ENCODE results near the gene MITF.

MITF gene

DNA sequence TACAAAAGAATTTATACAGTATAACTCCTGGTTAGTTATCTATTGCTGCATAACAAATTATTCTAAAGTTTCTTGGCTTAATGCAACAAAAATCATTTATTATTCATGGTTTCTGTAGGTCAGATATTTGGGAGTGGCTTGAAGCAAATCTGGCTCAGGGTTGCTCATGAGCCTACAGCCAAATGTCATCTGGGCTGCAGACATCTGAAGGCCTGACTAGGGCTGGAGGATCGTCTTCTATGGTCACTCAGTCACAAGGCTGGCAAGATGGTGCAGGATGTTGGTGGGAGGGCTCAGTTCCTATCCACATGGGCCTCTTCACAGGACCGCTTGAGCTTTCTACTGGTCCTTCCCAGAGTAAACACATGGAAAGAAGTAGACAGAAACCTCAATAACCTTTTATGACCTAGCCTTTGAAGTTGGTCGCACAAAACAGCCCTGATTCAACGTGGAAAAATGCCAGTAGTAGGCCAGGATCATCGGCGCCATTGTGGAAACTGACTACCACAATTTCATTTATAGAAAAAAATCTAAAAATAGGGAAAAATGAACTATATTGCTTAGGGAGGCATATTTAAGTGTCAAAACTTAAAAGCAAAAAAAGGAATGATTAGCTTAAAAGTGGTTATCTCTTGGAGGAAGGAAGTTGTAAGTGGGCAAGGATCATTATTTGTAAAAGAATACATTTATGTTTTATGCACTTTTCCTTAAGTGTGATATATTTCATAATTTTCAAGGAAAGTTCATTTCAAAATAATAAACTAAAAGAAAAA is 9.9 kb upstream of the MITF start:
- DNase-seq: no peak

DNA sequence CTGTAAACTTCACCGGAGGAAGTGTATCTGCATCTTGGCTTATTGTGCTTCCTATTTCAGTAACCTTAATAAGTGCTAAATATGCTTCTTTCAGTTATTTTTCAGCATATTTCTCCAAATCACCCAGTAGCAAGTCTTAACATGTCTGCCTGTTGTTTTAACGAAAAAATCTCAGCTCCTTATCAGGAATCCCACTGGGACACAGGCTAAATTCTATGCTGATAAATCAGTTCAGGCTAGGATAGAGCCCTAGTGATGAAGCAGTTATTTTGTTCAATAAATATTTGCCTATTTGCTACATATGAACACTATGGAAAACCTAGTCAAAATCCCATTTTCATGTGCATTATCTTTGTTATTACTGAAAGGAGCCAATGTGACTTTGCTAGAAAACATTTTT is 8.2 kb upstream of the MITF start:
- DNase-seq: no peak

DNA sequence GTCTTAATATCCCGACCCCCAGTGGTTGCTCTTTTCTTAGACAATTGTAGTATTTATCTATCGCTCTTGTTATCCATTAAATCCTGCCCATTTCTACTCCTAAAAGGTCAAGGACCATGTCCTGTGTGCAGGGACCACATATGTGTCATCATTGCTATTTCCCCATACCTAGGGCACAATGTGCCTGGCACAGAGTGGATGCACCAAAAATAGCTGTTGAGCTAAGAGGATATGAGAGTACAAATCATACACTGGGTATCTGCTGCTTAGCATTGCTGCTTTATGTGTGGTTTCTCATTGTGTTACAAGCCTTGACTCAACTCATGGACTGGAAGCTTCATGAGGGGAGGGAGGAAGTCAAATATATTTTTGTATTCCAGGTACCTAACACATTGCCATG is 3.4 kb upstream of the MITF start:
- DNase-seq: no peak

GRCh38 chr3:69737392-69737791 is 1.9 kb upstream of the MITF start:
- peak; percentile 44 for DNase-seq

GRCh38 chr3:69738315-69738714 is 949 bp upstream of the MITF start:
- DNase-seq: peak; percentile 75

- peak; percentile 63 for DNase-seq
These were observed 433 bp upstream of the MITF start for GRCh38 chr3:69738859-69739203.

- DNase-seq: peak; percentile 52
These were observed 1.1 kb downstream of the MITF start for GRCh38 chr3:69740103-69741021.

DNA sequence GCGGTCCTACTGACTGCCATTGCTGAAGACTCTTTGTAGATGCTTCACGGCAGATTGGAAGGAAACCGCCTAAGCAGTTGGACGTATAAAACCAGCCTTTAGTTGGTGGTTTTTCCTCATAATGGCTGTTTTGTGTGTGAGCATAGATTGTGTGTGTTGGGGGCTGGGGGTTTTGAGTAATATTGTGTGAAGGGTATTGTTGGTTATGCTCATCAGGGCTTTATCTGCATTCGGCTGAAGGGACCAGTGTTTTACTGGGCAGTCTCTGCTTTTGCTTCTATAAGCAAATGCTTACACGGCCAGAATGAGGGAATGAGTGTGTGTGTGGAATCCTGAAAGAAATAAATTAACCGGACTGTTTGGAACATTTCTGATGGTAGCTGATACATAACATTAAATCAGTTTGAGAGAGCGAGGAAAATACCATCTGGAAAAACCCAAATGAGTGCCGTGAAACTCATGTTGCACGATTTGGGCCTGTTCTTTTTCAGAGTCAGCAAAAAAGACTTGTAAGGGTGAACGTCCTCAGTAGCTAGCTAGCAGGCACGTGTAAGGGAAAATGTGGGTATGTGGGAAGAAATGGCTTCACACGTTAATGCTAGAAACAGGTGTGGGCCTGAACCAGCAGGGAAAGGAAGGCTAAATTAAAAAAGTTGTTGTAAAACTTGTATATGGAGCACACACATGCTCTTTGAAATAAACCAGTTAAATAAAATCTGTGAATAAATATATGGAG is 1.9 kb downstream of the MITF start:
- peak; percentile 41 for DNase-seq

DNA sequence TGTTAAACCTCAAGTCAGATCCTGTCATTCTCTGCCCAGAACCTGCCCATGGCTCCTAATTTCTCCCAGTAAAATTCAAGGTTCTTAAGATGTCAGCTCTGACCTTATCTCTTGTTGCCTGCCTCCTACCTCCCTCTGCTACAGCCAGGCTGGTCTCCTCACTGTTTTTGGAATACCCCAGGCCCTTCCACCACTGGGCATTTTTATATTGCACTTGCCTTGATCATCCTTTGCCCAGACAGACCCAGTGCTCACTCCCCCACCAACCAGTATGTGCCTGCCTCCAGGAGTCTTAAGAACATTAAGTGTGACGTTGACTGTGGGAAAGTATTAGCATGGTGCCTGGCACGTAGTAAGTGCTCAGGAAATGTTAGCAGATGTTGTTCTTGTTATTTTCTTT is 3.1 kb downstream of the MITF start:
- no peak for DNase-seq

- no peak for DNase-seq
These were observed 5.0 kb downstream of the MITF start for GRCh38 chr3:69743975-69744906.

DNA sequence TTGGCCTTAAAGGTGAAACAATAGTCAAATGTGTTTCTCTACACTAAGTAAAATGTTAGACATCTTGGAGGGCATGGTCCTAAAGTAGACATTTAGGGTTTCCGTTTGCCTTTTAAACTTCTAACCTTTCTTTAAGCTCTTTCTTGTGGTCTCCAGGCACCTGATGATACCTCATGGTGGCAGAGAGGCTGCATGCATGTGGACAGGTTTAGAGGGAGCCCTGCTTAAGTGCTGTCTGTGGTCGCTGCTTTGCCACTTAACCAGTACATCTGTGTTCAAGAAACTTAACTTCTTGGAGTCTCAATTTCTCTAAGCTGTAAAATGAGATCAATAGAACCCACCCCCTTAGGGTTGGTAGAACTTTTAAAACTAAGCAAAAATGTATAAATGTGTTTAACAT is 6.2 kb downstream of the MITF start:
- DNase-seq: no peak

- DNase-seq: no peak
These were observed 6.9 kb downstream of the MITF start for GRCh38 chr3:69746119-69746518.

- peak; percentile 22 for DNase-seq
These were observed 8.4 kb downstream of the MITF start for GRCh38 chr3:69747511-69748258.

GRCh38 chr3:69748503-69748902 is 9.2 kb downstream of the MITF start:
- peak; percentile 29 for DNase-seq

GRCh38 chr3:69749461-69749860 is 10.2 kb downstream of the MITF start:
- no peak for DNase-seq

GRCh38 chr3:69750549-69750948 is 11.3 kb downstream of the MITF start:
- no peak for DNase-seq

DNA sequence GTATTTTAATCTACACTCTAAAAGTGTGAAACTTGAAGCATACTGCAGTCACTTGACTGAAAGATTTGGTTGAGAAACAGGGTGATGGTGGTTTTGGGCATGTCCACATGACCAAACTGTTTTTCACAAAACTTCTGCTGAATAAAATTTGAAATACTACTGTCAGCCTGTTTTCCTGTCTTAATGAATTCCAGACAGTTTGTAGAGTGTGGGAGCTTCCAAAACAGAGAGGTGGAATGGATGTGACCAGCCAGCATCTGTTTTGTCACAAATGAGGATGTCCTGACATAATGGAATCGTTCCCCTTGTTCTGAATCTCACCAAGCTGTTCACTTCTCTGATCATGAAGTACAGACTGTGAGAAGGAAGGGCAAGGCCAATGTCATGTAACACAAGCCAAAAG is 11.8 kb downstream of the MITF start:
- DNase-seq: no peak

GRCh38 chr3:69752241-69752640 is 13.0 kb downstream of the MITF start:
- no peak for DNase-seq

DNA sequence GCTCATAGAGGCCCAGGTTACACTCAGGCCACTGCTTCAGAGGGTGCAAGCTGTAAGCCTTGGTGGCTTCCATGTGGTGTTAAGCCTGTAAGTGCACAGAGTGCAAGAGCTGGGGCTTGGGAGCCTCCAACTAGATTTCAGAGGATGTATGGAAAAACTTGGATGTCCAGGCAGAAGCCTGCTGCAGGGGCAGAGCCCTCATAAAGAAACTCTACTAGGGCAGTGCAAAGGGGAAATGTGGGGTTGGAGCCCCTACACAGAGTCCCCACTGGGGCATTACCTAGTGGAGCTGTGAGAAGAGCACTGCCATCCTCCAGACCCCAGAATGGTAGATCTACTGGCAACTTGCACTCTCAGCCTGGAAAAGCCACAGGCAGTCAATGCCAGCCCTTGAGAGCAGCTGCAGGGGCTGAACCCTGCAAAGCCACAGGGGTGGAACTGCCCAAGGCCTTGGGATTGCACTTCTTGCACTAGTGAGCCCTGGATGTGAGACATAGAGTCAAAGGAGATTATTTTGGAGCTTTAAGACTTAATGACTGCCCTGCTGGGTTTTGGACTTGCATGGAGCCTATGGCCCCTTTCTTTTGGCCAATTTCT is 14.0 kb downstream of the MITF start:
- DNase-seq: no peak

GRCh38 chr3:69755795-69756194 is 16.5 kb downstream of the MITF start:
- DNase-seq: no peak
